HG03354 (cell line): ENCODE results near the gene MEMO1.
"Not testable (repeated sequence)": the region's sequence is repeated elsewhere in the genome, so short reads cannot be mapped to it uniquely, and the experiment has no call there.

ENCODE experiments used
- ATAC-seq: cut with Tn5 transposase; IDR thresholded peaks from one replicate; pipeline ENCODE4 v1.9.1; 2021; ENCODE audit warnings: mild to moderate bottlenecking; ENCODE audit not compliant: unreplicated experiment, poor library complexity, severe bottlenecking

Gene MEMO1

DNA sequence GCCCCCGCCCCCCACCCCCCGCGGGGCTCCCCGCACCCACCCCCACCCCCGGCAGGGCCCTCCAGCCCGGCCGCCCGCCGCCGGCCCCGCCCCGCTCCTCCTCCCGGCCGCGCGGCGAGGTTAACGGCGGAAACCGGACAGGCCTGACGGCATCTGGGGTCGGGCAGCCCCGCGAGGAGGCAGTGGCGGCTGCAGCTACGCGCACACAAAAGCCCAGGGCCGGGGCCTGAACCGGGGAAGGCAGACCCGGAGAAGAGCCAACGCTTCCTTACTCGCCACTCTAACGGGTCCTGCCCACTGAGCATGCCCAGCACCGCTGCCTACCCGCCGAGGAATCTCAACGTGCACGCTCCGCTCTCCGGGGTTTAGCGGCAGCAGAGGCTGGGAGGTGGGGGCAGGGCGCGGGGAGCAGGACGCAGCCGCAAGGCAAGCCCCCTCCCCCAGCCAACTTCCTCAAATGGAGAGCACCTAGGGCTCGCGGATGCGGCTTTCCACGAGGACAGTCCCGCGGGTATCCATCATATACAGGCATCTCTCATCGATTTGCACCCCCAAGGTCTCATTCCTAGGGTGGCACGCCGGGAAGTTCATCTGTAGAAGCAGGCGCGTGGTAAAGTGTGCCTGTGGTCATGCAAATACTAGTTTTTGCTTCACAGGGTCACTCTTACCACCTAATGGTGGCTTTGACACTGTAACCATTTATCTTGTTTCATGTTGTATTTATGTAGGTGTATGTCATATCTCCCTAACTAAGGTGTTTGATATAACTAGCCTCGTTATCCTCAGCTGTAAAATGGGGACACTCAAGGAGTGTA lies at the start of gene MEMO1:
MEMO1 (minus strand) TSS at position 339 of the 815 bp plus-strand sequence. CDS start 761 bp downstream, outside the sequence.
- peak; percentile 68 for ATAC-seq

DNA sequence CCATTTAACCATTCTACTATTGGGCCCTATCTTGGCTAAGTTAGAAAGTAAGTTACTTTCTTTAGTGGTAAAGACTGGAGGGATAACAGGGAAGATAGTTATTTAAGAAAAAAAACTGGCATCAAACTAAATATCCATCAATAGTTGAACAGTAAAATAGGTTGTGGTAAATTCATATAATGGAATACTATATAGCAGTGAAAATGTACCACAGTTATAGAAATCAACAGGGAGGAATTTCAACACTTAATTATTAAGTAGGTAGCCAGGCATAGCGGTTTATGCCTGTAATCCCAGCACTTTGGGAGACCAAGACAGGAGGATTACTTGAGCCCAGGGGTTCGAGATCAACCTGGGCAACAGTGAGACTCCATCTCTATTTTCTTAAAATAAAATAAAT lies 49.5 kb upstream of the MEMO1 start:
- ATAC-seq = no peak

DNA sequence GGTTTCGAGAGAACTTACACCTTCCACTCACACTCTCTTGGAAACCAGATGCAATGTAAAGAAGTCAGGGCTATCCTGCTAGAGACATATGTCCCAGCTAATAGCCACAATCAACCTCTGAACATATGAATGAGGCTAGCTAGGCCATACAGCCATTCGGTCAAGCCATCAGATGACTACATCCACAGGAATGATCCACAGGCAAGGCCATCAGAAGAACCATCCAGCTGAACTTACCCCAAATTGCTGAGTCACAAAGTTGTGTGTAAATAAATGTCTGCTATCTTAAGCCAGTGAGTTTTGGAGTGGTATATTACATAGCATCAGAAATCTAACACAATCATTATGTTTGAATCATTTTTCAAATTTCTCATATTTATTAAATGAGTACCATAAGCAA lies 47.3 kb upstream of the MEMO1 start:
- no peak for ATAC-seq

DNA sequence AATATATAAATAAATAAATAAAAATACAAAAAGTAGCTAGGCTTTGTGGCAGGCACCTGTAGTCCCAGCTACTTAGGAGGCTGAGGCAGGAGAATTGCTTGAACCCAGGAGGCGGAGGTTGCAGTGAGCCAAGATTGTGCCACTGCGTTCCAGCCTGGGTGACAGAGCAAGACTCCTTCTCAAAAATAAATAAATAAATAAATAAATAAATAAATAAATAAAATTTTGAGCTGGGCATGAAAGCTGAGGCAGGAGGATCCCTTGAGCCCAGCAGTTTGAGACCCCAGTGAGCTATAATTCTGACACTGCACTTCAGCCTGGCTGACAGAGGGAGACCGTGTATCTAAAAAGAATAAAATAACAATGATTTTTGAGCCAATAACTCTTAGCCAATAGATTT lies 43.8 kb upstream of the MEMO1 start:
- ATAC-seq = not testable (repeated sequence)

DNA sequence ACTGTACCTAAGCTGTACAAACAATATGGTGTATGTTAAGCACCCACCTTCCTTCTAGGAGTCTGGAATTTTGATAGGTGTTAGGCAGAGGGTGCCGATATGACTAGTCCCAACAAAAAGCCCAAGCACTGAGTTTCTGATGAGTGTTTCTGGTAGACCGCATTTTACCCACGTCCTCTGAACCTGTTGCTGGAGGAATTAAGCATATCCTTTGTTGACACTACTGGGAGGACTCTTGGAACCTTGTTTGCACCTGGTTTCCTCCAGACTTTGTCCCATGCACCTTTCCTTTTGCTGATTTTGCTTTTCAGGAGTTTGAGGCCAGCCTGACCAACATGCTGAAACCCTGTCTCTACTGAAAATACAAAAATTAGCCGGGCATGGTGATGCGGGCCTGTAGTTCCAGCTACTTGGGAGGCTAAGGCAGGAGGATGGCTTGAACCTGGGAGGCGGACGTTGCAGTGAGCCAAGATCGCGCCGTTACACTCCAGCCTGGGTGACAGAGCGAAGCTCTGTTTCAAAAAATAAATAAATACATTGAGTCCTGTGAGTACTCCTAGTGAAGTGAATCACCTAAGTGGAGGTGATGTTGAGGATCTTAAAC lies 41.1 kb upstream of the MEMO1 start:
- ATAC-seq = no peak

DNA sequence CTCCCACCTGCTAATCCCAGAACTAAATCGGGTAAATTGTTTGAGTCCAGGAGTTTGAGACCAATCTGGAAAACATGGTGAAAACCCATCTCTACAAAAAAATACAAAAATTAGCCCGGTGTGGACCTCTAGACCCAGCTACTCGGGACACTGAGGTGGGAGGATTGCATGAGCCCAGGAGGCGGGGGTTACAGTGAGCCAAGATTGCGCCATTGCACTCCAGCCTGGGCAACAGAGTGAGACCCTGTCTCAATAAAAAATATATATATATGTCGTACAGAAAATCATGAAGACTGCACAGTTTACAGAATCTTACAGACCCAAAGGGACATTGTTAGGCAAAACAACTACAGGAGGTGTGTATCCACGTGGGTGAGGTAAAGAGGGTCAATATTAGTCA lies 32.8 kb upstream of the MEMO1 start:
- no peak for ATAC-seq

DNA sequence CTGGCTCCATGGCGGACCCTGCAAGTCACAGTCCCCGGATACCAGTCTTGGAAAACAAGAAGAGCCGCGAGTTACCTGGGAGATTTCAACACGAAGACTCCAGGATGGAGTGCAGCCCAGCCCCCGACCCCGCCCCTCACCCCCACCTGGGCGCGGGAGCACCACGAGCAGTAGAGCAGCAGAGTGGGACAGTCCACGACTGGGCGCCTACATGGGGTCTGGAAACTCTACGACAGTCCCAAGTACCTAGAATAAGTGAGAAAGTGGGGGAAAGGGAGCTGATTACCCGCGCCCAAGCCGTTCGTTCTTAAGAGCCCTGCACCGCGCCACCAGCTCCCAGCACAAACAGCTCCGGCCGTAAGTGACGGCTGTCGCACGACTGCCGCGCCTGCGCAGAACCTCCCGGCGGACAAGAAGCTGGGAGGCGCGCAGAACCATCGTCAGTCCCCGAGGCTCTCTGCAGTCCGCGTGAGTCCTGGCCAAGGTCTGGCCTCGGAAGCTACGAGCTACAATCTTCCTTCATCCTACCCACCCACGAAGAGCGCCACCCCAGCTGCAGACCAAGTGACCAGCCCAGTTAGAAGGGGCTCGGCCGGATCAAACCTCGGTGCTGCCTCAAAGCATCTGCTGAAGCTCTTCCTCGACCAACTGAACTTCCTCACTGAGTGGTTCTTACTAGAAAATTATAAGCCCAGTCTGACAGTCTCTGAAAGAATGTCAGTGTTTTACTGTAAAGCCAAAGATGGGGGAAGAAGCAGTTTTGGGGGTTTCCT lies 28.8 kb upstream of the MEMO1 start, which contains the start of gene DPY30:
DPY30 (minus strand) TSS at position 359 of the 773 bp plus-strand sequence; CDS start at position 10, 349 bp downstream.
- ATAC-seq = peak; percentile 87

DNA sequence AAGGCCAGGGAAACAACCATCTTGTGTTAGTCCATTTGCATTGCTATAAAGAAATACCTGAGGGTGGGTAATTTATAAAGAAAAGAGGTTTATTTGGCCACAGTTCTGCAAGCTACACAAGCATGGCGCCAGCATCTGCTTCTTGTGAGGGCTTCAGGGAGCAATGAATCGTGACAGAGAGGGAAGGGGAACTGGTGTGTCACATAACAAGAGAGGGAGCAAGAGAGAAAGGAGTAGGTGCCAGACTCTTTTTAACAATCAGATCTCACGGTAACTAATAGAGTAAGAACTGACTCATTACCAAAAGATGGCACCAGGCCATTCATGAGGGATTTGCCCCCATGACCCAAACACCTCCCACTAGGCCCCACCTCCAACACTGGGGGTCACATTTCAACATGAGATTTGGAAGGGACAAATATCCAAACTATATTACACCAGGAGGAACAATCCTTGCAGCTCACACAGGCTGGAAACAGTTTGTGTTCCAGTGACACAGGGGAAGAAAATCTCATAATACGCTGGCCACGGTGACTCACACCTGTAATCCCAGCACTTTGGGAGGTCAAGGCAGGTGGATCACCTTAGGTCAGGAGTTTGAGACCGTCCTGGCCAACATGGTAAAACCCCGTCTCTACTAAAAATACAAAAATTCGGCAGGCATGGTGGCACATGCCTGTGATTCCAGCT lies 23.5 kb upstream of the MEMO1 start:
- ATAC-seq = not testable (repeated sequence)

DNA sequence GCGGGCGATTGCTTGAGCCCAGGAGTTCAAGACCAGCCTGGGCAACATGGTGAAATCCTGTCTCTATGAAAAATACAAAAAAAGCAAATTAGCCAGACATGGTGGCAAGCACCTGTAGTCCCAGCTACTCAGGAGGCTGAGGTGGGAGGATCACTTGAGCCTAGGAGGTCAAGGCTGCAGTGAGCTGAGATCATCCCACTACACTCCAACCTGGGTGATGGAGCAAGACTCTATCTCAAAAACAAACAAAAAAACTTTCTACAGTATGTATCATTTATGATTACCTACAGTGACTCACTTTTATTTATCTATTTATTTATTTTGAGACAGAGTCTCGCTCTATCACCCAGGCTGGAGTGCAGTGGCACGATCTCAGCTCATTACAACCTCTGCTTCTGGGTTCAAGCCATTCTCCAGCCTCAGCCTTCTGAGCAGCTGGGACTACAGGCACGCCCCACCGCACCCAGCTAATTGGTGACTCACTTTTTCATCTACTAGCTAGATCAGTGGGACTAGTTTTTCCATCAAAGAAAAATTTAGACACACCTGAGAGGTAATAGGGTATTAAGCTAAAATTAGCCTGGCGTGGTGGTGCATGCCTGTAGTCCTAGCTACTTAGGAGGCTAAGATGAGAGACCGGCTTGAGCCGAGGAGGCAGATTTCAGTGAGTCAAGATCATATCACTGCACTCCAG lies 8.1 kb upstream of the MEMO1 start:
- ATAC-seq = not testable (repeated sequence)

DNA sequence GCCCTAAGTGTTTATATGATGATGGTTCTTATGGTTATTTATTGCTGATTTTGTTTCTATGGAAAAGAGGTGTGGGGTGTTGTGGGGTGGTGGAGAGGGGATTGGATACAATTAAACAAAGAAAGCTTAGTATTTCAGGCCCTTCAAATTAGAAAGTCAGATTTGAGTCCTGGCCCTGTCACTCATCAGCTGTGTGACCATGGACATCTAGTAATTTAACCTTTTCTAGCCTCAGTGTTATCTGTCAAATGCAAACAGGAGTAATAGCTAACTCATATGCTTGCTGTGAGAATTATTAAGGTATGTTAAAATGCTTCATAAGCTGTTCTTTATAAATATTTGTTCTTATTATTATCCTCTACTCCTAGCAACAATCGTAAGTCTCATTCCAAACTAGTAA lies 2.1 kb upstream of the MEMO1 start:
- ATAC-seq = no peak

DNA sequence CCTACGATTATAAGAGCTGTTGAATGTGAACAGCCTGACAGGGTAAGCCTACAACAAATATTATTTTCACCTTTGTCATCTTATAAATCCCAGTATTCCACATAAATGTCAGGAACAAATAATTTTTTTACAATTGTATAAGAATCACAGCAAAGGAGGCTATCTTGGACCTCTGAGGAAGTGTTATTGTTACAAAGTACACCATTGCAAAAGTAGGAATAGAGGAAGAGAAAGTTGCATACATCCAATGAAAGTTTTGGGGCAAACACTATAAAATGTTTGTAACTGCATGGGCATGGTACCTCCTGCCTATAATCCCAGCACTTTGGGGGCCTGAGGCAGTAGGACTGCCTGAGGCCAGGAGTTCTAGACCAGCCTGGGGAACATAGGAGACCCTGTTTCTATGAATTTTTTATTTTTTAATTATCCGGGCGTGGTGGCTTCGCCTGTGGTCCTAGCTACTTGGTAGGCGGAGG lies 715 bp upstream of the MEMO1 start:
- ATAC-seq = no peak

DNA sequence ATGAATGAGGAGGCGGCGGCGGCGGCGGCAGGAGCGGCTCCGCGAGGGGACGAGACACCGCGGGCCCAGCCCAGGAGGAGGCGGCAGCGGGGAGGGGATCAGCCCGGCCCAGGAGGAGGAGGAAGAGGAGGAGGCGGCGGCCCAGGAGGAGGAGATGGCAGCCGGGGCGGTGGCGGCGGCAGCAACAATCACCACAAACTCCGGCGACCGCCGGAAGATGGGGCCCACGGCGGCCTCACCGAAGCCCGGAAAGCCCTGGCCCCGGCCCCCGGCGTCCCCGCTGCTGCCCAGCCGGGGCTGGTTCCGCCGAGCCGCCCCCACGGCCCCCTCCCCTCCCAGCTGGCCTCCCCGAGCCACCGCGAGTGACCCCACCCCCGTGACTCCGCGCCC lies 533 bp downstream of the MEMO1 start:
- peak; percentile 62 for ATAC-seq

DNA sequence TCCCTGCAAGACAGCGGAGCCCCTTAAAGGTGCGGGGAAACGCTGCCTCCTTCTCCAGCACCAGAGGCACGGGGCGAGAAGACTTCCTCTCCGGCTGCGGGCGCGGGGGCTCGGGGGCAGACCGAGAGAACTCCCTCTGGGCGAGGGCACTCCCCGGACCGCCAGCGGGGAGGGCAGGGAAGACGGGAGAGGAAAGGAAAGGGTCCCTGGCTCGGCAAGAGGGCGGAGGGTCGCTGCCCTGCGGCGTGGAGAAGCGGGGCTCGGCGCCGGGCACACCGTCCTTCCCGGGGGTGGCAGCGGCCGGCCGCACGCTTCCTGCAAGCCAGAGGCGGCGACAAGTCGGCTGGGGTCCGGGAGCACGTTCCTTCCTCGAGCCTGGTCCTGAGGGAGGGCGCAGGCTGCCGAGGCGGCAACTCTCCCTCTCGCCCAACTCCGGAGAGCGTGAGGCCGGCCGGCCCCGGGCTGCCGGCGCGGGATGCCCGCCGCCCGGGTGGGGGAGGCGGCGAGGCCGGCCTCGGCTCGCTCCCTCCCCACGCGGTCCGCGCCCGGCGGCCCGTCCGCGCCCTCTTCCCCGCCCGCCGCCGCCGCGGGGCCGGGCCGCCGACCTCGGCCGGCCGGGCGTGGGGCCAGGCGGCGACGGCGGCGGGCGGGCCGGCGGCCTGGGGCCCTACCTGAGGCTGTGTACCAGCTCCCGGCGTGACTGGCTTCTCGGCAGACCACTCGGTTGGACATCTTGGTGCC lies 1.1 kb downstream of the MEMO1 start:
- ATAC-seq = peak; percentile 29

DNA sequence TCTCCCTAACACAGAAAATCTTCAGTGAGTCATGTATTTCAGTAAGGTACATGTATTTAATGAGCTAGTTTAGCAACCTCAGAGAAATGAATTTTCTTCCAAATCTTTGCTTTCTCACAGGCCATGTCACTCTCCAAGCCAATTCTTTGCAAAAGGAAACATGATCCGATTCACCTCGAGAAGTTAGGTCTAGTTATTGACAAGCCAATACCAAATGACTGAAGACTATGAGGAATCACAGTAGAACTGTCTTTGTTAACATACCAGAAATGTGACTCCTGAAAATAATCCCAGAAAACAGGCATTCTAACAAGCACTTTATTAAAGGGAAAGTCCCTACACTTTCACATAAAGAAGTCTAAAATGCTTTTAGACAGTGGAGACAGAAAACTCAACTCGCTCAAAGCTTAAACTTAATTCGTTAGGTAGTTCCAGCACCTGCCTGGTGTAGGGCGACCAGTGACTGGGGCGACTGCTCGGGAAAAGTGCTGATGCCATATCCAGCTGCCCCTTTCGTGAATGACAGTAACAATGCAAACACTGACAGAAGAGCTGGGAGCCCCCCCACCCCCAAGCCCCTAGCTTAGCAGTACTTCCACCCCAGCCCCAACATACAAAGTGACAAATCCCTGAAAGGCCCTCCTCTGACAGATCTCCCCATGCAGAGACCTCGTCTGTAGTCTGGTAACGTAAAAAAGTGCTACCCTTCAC lies 1.8 kb downstream of the MEMO1 start:
- ATAC-seq = no peak

DNA sequence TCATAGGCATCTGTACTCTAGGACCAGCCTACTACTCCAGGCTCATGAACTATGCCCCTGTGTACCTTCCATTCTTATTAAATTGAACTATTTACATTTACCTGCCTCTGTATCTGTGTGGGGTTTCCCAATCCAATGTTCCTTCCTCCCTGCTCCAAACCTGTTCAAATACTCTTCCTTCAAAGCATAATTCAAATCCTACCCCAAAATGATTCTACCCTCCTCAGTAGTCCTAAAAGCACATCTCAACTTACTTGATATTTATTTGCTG lies 3.8 kb downstream of the MEMO1 start:
- ATAC-seq = no peak

DNA sequence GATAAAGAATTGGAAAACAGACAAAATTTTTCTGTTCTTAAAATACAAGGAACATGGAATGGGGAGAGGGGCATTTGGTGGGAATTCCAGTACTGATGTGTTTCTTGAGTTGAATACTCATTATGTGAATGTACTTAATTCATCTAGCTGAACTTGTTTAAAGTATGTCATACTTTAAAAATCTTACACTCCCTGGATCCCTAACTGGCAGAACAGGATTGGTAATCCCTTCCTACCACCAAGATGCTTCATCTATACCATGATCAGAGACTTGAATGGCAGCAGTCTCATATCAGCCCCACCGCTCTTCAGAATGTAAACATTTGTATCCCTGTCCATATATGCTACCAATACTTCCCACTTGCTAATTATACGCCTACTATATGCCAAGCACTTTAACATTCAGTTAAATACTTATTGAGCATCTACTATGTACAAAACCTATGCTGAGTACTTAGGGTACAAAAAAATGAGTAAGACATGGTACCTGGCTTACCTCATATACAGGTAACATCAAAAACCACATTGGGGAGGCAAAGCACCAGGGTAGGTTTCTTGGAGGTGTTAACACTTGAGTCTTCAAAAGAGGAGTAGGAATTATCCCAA lies 5.3 kb downstream of the MEMO1 start:
- no peak for ATAC-seq

DNA sequence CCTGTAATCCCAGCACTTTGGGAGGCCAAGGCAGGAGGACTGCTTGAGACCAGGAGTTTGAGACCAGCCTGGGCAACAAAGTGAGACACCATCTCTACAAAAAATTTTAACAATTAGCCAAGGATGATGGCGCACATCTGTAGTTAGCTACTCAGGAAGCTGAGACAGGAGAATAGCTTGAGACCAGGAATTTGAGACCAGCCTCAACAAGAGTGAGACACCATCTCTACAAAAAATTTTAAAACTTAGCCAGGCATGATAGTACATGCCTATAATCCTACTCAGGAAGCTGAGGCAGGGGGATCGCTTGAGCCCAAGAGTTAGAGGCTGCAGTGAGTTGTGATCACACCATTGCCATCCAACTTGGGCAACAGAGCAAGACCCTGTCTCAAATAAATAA lies 7.0 kb downstream of the MEMO1 start:
- no peak for ATAC-seq

DNA sequence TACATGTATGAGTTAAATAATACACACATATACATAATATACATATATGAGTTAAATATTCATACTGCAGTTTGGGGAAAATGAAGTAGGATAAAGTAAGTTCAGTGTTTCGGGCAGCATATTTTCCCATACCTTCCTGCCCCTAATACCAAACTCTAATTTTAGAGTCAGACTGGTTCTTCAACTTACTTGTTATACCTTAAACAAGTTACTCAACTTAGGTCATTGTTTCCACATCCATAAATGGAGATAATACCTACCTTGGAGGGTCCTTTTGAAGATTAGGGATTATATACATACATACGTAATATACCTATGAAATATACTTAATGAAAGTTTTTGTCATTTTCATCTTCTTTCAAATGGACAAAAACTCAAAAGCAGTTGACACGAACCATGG lies 8.4 kb downstream of the MEMO1 start:
- ATAC-seq = no peak
